Uterus (tissue), 4 donors: ENCODE results near the gene CCDC184. TPM values are rescaled to one million over a fixed set of nuclear protein-coding genes. Genes with fewer than 3 reads are reported as not detected.

Experiments
- DNase-seq, 2 donors: peaks; one replicate each; pipeline ENCODE4 v3.0.0-alpha.2; 2019 to 2020
- H3K27ac ChIP-seq, 2 donors: fragments of 200-600 bp; sonication (generic); 1 replicate in 1 of 2; 2 replicates in 1 of 2; pipeline ENCODE4 v1.5.1; 2016 to 2018
- H3K27me3 ChIP-seq, 2 donors: fragments of 200-600 bp; sonication (generic); one replicate each; pipeline ENCODE4 v1.5.1; 2018 to 2019; ENCODE audit warnings: control low read depth in 1 of 2
- H3K36me3 ChIP-seq, 2 donors: fragments of 200-600 bp; sonication (generic); one replicate each; pipeline ENCODE4 v1.5.1; 2019; ENCODE audit warnings: control low read depth in 1 of 2
- H3K4me1 ChIP-seq, 2 donors: fragments of 200-600 bp; sonication (generic); one replicate each; pipeline ENCODE4 v1.5.1; 2018 to 2019; ENCODE audit warnings: control low read depth in 1 of 2
- H3K4me3 ChIP-seq, 2 donors: fragments of 200-600 bp; sonication (generic); 1 replicate in 1 of 2; 2 replicates in 1 of 2; pipeline ENCODE4 v1.5.1; 2018 to 2019; ENCODE audit warnings: mild to moderate bottlenecking in 1 of 2
- H3K9me3 ChIP-seq, 2 donors: fragments of 200-600 bp; sonication (generic); one replicate each; pipeline ENCODE4 v1.5.1; 2019; ENCODE audit warnings: control low read depth in 1 of 2
- POLR2A ChIP-seq, 2 donors: fragments of 450-650 bp; IDR thresholded peaks; one replicate each; pipeline ENCODE4 v1.6.1; 2016; ENCODE audit warnings: antibody characterized with exemption in 2 of 2, mild to moderate bottlenecking in 1 of 2, moderate library complexity in 1 of 2
- intact Hi-C: fragments of 100-400 bp; cut with DNase I; formaldehyde crosslinking; loops from one replicate; pipeline ENCODE4 v1.15.1; 2023; ENCODE audit warnings: low total_unique reads
- total RNA-seq, 4 donors: library from RNA; depleted of rRNA in 3 of 4; stranded (reverse); fragments of >200 nt in 3 of 4; gene quantifications; one replicate each; pipeline versions ENCODE4 v1.1.0 to v1.2.4, GENCODE V29; 2014 to 2023
- TF ChIP-seq, protein P1 (sequence below), 4 experiments: fragments of 200-600 bp in 2 of 4; fragments of 450-650 bp in 2 of 4; sonication (generic) in 2 of 4; IDR thresholded peaks; one replicate each; pipeline ENCODE4 v1.5.1; 2016 to 2019; ENCODE audit warnings: antibody characterized with exemption in 4 of 4, mild to moderate bottlenecking in 2 of 4, moderate library complexity in 1 of 4
- donor health status: DM: yes; HTN: yes; CAD: no.

Gene CCDC184
- total RNA-seq, 4 donors from 2014 or later: 2.4 to 9.1 (median 2.7) TPM; not detected in 1

DNA sequence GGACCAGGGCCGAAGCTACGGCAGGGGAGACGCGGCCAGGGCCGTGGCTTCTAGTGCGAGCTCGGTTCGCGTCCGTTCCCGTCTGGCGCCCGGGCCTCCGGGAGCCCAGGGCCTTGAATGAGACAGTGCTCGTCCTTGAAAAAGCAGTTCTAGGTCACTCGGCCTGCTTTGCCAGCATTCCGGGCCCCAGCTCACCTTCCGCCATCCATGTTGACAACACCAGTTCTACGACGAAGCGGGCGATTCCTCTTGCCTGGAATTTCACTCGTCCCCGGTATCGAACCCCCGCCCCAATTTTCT is 15.2 kb downstream of the CCDC184 start:
- intact Hi-C loops: no loop called here
- peak overlapping the region; percentile 96 to 99 for H3K27ac ChIP-seq

GRCh38 chr12:48198985-48199384 is 15.5 kb downstream of the CCDC184 start:
- peak overlapping the region; percentile 96 to 99 for H3K27ac ChIP-seq
- DNase-seq: no peak
- no peaks in the 10 kb centered on the region for H3K27me3 ChIP-seq
- peak overlapping the region; percentile 52 to 72 for H3K4me3 ChIP-seq
- H3K4me1 ChIP-seq: peaks cover 5 to 10% of the 10 kb centered on the region in 2 donors
- TF ChIP-seq POLR2A (IDR thresholded peaks at IDR 0.05): no peak
- TF ChIP-seq, protein P1, sequence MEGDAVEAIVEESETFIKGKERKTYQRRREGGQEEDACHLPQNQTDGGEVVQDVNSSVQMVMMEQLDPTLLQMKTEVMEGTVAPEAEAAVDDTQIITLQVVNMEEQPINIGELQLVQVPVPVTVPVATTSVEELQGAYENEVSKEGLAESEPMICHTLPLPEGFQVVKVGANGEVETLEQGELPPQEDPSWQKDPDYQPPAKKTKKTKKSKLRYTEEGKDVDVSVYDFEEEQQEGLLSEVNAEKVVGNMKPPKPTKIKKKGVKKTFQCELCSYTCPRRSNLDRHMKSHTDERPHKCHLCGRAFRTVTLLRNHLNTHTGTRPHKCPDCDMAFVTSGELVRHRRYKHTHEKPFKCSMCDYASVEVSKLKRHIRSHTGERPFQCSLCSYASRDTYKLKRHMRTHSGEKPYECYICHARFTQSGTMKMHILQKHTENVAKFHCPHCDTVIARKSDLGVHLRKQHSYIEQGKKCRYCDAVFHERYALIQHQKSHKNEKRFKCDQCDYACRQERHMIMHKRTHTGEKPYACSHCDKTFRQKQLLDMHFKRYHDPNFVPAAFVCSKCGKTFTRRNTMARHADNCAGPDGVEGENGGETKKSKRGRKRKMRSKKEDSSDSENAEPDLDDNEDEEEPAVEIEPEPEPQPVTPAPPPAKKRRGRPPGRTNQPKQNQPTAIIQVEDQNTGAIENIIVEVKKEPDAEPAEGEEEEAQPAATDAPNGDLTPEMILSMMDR (IDR thresholded peaks at IDR 0.05): no peak
- intact Hi-C loops: no loop called here
- H3K36me3 ChIP-seq: no peaks in the 10 kb centered on the region
- H3K9me3 ChIP-seq: no peaks in the 10 kb centered on the region

More for the DNA sequence above, 15.2 kb downstream of the CCDC184 start:
- peaks cover 5 to 10% of the 10 kb centered on the region in 2 donors for H3K4me1 ChIP-seq
- peak; percentile 34 to 39 for DNase-seq
- H3K27me3 ChIP-seq: no peaks in the 10 kb centered on the region
- H3K36me3 ChIP-seq: no peaks in the 10 kb centered on the region
- H3K9me3 ChIP-seq: no peaks in the 10 kb centered on the region
- H3K4me3 ChIP-seq: peak overlapping the region; percentile 52 to 72
- TF ChIP-seq POLR2A (IDR thresholded peaks at IDR 0.05): no peak
- TF ChIP-seq, protein P1 (IDR thresholded peaks at IDR 0.05): no peak

- peak overlapping the region; percentile 96 to 99 for H3K27ac ChIP-seq
- no peaks in the 10 kb centered on the region for H3K27me3 ChIP-seq
- no peaks in the 10 kb centered on the region for H3K9me3 ChIP-seq
- no peak for TF ChIP-seq POLR2A (IDR thresholded peaks at IDR 0.05)
- TF ChIP-seq, protein P1 (IDR thresholded peaks at IDR 0.05): no peak
- no peak overlapping the region for H3K4me3 ChIP-seq
- DNase-seq: peak; percentile 30 to 81
- H3K4me1 ChIP-seq: peaks cover 5 to 10% of the 10 kb centered on the region in 2 donors
- intact Hi-C loops: no loop called here
- H3K36me3 ChIP-seq: no peaks in the 10 kb centered on the region
Measured at GRCh38 chr12:48199774-48200221, 16.4 kb downstream of the CCDC184 start.

DNA sequence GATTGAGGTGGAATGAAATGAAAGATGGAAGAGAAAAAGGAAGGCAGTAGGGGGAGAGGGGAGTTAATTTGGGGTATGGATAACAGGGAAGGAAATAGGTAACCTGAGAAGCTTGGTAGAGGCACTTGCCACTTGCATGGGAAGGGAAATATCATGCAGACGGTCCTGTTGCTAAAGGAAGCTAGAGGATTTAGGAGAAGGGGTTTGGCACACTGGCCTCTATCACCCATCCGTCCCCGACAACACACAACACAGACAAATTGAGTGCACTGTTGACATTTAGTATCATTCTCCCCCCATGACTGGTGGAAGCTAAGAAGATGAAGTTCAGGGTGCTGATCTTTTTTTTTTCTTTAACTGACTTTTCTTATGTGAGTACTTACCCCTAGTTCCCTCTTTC is 17.6 kb downstream of the CCDC184 start:
- peaks cover 5 to 10% of the 10 kb centered on the region in 2 donors for H3K4me1 ChIP-seq
- TF ChIP-seq, protein P1 (IDR thresholded peaks at IDR 0.05): no peak
- TF ChIP-seq POLR2A (IDR thresholded peaks at IDR 0.05): no peak
- H3K27me3 ChIP-seq: no peaks in the 10 kb centered on the region
- no peaks in the 10 kb centered on the region for H3K36me3 ChIP-seq
- intact Hi-C loops: no loop called here
- DNase-seq: no peak
- no peak overlapping the region for H3K4me3 ChIP-seq
- no peaks in the 10 kb centered on the region for H3K9me3 ChIP-seq
- H3K27ac ChIP-seq: peak overlapping the region; percentile 96 to 99

DNA sequence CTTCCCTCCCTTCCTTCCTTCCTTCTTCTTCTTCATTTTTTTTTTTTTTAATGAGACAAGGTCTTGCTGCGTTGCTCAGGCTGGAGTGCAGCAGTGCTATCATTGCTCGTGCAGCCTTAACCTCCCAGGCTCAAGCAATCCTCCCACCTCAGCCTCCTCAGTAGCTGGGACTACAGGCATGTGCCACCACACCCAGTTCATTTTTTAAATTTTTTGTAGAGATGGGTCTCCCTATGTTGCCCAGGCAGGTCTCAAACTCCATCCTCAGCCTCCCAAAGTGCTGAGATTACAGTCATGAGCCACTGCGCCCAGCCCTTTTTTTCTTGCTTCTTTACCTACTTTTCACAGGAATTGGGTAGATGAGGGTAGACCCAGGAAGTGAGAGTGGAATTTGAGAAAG is 18.1 kb downstream of the CCDC184 start:
- no peaks in the 10 kb centered on the region for H3K27me3 ChIP-seq
- no peaks in the 10 kb centered on the region for H3K36me3 ChIP-seq
- intact Hi-C loops: no loop called here
- no peak overlapping the region for H3K4me3 ChIP-seq
- TF ChIP-seq, protein P1 (IDR thresholded peaks at IDR 0.05): no peak
- DNase-seq: no peak
- peak overlapping the region; percentile 96 to 99 for H3K27ac ChIP-seq
- peaks cover 5 to 10% of the 10 kb centered on the region in 2 donors for H3K4me1 ChIP-seq
- H3K9me3 ChIP-seq: no peaks in the 10 kb centered on the region
